ENCODE measurements around the gene ARHGEF17.

ARHGEF17 gene

DNA sequence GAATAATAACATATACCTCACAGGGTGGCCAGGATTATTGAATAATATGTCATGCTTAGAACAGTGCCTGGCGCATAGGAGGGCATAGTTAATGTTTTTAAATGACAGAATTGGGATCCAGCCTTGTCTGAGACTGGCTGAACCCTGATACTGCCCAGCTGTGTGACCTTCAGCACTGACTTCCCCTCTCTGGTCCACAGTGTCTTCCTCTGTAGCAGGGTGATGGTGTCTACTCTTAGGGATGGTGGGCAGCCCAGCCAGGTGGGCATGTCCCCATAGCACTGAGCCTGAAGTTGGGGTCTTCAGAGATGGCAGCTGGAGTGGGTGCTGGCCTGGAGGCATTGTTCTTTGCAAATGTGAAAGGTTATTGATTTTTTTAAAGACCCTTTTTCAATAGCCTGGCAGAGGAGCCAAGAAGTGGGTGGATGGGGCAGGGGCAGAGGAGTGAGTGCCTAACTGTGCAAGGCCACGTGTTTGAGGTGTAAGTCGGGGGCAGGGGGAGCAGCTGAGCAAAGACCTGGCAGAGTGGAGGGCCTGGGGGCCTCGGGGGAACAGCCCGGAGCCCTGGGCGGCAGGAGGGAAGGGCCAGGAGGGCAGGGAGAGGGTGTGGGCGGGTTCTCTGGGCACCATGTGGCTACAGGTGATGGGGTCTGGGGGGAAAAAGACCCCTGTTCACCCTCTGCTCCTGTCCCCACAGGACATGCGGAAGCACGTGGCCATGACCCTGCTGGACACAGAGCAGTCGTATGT is 38.3 kb downstream of the ARHGEF17 start:
- no peak for DNase-seq (ENCODE audit: insufficient read length, low spot score)
- TF ChIP-seq POLR2A (IDR thresholded peaks at IDR 0.05; ENCODE audit: low read depth, low read length): no peak
- no peak for FAIRE-seq

DNA sequence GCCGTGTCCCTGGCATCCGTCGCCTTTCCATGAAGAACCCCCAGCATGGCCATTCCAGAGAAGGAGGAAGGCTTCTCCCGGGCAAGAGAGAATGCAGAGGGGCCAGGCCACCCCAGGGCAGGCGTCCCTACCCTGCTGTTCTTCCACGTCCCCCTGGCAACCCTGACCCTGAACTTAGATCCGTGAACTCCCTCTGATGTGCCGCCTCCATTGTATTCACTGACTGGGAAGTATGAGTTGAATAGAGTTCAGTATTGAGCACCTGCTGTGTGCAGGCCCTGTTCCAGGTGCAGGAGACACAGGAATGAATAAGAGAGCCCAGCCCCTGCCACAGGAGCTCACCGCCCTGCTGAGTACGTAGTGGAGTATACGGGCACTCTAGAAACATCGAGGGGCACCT is 39.0 kb downstream of the ARHGEF17 start:
- no peak for TF ChIP-seq POLR2A (IDR thresholded peaks at IDR 0.05; ENCODE audit: low read depth, low read length)
- DNase-seq (ENCODE audit: insufficient read length, low spot score) (no peak), FAIRE-seq (no peak)

DNA sequence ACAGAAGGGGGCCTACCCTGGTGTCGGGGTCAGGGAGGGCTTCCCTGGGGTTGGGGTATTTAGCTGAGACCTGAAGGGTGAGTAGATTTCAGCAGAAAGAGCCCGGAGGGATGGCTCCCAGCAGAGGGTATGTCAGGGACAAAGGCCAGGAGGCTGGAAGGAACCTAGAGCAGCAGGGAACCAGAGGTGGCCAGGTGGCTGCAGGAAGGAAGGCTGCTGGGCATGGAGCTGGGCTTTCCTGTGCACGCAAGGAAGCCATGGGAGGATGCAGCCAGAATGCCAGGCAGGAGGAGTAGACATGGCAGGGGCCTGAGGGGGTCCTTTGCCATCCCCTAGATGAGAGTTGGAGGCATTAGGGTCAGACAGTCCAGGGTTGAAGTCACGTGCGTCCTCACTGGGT is 40.8 kb downstream of the ARHGEF17 start:
- DNase-seq (ENCODE audit: insufficient read length, low spot score) (no peak), FAIRE-seq (no peak)
- TF ChIP-seq POLR2A (IDR thresholded peaks at IDR 0.05; ENCODE audit: low read depth, low read length): no peak

DNA sequence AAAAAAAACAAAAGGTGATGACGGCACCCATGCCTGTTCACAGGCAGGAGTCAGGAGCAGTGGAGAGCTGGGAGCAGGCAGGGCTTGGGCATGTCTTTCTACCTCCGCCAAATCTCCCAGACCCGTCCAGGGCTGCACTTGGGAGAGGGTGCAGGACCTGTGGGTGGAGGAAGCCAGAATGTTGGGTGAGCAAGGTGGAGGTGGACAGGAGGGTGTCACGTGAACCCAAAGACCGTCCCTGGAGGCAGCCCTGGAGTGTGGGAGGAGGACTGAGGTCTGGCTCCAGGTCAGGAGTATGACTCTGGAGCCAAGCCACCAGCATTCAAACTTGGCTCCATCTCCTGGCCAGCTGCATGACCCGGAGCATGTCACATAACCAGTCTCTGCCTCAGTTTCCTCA is 41.6 kb downstream of the ARHGEF17 start:
- no peak for TF ChIP-seq POLR2A (IDR thresholded peaks at IDR 0.05; ENCODE audit: low read depth, low read length)
- FAIRE-seq (no peak), DNase-seq (ENCODE audit: insufficient read length, low spot score) (no peak)

DNA sequence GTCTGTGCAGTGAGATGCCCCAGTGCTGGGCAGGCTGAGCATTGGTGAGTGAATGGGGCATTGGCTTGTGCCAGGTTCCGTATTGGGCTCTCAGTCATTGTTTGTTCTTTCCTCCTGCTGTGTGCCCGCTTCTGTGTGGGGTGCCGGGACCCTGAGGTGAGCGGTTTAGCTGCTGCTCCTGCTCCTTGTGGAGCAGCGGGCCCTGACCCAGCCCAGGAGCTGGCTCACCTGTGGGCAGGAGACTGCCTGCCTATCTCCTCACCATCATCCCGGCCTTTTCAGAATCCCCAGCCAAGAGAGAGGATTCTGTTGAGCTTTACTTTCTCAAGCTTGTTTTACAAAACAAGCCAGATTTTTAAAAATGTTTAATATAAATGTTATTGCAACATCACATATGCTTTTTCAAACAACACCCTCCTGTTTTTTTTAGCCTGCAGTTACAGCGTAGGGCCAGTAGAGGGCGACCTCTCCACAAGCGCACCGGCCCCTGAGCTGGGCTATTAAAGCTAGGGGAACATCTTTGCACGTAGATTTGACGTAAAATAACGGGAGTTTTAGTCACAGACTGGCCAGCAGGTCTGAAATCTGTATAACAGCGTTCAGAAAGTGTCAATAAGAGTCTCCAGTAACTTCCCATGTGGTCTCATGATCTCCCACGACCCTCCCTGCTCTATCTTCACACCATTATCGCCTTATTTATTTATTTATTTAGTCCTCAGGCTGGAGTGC is 43.0 kb downstream of the ARHGEF17 start:
- DNase-seq (ENCODE audit: insufficient read length, low spot score) (peak; percentile 96), FAIRE-seq (no peak)
- no peak for TF ChIP-seq POLR2A (IDR thresholded peaks at IDR 0.05; ENCODE audit: low read depth, low read length)

DNA sequence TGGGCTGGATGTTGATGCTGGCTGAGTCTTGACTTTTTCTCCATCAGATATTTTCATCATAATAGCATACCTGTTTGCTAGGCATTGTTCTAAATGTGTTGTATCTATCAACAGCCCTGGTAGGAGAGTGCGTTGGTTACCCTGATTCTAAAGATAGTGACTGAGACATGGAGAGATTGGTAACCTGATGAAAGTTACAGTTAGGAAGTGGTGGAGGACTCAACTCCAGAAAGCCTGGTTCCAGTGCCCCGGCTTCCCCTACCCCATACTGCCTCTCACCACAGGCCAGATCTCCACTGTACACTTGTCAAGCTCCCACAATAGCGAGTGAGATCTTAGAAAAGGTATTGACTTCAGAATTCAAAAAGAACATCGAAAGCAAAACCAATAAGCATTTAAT is 45.3 kb downstream of the ARHGEF17 start:
- DNase-seq (ENCODE audit: insufficient read length, low spot score): no peak
- TF ChIP-seq POLR2A (IDR thresholded peaks at IDR 0.05; ENCODE audit: low read depth, low read length): no peak
- FAIRE-seq: no peak

DNA sequence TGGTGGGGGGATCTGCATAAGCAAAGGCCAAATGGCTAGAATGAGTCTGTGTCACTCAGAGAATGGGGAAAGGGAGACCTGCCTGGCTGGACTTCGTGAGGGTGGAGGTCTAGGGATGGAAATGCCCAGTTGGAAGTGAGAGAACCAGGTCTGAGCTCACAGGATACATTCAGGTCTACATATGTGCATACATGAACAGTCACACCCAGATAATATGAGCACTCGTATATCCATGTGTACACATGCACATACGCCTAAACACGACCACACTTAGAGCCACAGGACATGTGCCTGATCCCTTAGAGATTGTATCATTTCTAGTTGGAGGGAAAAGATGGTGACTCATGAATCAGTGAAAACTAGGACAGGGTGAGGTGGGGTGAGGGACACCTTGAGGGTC is 47.0 kb downstream of the ARHGEF17 start:
- no peak for TF ChIP-seq POLR2A (IDR thresholded peaks at IDR 0.05; ENCODE audit: low read depth, low read length)
- FAIRE-seq: no peak
- no peak for DNase-seq (ENCODE audit: insufficient read length, low spot score)

DNA sequence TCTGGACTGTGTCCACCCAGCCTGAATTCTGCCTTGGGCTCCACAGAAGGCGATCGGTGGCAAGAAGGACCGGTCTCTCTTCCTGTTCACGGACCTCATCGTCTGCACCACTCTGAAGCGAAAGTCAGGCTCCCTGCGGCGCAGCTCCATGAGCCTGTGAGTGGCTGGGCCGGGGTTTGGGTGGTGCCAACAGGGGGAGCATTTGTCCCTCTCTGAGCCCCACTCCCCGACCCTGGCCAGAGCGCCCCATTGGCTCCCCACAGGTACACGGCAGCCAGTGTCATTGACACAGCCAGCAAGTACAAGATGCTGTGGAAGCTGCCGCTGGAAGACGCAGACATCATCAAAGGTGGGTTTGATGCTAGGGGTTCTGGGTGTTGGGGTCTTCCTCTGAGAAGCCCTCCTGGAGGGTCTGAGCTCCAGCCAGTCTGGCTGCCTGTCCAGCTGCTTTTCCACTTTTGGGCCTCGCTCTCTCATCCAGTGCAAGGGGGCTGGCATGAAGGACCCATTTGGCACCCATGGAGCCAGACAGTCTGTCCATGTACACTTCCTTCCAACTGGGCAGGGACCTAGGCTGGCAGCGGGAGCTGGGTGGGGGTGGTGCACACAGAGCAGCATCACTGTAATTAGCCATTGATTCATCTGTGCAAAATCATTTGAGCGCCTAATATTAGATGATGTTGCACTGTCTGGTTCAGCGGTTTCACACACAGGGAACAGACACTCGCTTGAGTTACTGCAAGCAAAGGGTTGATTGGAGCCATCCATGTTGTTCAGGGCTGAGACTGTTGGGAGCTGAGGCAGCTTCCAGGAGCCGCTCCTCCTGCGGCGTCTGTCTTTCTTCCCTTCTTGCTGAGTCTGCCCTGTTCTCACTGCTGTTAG is 49.1 kb downstream of the ARHGEF17 start:
- no peak for TF ChIP-seq POLR2A (IDR thresholded peaks at IDR 0.05; ENCODE audit: low read depth, low read length)
- DNase-seq (ENCODE audit: insufficient read length, low spot score) (no peak), FAIRE-seq (no peak)

DNA sequence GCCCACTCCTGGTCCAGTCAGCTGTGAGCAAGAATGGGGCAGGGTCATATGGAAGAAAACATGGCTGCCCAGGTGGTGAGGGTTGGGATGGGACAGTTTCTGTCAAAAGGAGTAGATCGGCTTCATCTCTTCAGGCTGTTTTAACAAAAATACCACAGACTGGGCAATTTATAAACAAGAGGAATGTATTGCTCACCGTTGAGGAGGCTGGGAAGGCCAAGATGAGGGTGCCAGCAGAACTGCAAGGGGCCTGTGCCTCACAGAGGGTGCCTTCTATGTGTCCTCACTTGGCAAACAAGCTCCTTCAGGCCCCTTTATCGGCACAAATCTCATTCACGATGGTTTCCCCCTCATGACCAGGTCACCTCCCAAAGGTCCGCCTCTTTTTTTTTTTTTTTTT is 50.0 kb downstream of the ARHGEF17 start:
- DNase-seq (ENCODE audit: insufficient read length, low spot score) (no peak), FAIRE-seq (no peak)
- TF ChIP-seq POLR2A (IDR thresholded peaks at IDR 0.05; ENCODE audit: low read depth, low read length): no peak

DNA sequence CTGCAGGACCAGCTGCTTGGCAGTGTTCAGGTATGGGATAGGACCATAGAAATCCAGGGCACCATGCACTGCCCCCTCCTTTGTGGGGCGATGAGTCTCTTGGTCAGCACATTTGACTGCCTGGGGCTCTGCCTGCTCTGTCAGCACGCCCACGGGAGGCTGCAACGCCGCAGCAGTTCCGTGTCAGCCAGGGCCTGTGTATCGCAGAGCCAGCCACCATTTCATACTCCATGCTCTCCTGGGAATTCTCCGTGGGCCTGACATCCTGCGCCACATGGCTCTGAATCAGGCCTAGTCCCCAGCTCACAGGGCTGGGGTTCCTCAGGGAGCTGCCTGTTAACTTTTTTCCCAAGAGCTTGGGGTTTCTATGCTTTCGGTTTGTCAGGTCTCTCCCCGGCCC is 51.3 kb downstream of the ARHGEF17 start:
- DNase-seq (ENCODE audit: insufficient read length, low spot score) (no peak), FAIRE-seq (no peak)

DNA sequence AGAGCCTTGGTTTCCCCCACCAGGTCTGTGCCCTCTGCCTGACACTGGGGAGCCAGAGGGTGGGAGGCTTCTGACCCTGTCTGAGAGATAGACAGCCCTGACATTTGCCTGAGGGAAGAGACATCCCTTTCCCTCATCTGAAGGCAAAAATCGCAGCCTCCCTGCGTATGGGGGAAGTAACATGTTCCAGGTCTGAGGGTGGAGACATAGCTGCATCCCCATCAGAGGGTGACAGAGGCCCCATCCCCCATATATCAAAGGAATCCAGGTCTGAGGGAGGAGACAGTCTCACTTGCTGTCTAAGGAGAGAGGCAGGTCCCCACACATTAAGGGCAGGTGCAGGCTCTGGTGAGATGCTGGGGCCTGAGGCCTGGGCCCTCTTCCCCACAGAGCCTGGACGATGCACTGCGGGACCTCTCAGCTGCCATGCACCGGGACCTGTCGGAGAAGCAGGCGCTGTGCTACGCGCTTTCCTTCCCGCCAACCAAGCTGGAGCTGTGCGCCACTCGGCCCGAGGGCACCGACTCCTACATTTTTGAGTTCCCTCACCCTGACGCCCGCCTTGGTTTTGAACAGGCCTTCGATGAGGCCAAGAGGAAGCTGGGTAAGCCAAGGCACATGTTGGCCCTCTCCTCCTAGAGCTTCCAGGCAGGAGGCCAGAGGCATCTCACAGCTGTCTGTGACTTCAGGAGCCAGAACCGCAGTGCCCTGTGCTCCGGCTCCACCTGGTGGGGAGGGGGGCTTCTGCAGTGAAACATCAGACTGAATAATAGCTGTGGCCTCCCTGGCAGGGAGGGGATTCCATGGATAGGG is 52.1 kb downstream of the ARHGEF17 start:
- TF ChIP-seq POLR2A (IDR thresholded peaks at IDR 0.05; ENCODE audit: low read depth, low read length): no peak
- DNase-seq (ENCODE audit: insufficient read length, low spot score): no peak
- no peak for FAIRE-seq

More for the DNA sequence above, 51.3 kb downstream of the ARHGEF17 start:
- no peak for TF ChIP-seq POLR2A (IDR thresholded peaks at IDR 0.05; ENCODE audit: low read depth, low read length)

DNA sequence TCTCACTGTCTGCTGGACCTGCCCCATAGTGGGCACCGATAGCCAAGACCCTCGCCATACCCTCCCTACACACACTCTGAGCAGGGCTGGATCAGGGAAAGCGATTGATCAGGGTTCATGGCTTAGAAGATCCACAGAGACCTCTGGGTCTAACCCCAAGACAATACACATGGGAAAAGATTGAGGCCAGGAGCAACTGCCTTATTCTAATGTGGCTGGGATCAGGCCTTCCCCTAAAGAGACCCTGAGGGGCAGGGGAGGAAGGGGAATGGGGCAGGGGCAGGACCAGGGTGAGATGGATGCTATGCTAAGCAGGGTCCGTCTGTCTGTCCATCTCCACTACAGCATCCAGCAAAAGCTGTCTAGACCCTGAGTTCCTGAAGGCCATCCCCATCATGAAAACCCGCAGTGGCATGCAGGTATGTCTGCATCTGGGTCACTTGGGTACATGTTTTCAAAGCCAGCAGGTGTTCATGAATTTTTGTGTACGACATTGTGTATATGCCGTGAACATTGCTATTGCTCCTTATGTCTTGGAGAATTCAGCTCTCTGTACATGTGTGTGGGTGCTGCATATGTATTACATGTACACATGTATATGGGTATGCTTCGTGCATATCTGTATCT is 52.8 kb downstream of the ARHGEF17 start:
- DNase-seq (ENCODE audit: insufficient read length, low spot score) (no peak), FAIRE-seq (no peak)
- TF ChIP-seq POLR2A (IDR thresholded peaks at IDR 0.05; ENCODE audit: low read depth, low read length): no peak
